Kidney (tissue), 14 donors: ENCODE measurements around the gene SERPINI2. TPM values are rescaled to one million over a fixed set of nuclear protein-coding genes. Genes with fewer than 3 reads are reported as not detected.
A peak's percentile ranks its signal among the peaks of the same experiment; 100 is the strongest.

Experiments used
- DNase-seq, 5 donors: peaks; one replicate each; pipeline ENCODE4 v3.0.0-alpha.2; 2013 to 2020
- FAIRE-seq: peaks from 2 replicates; lab custom pipeline; 2012; peaks lifted over from hg19 to GRCh38; lab: Jason Lieb, UNC
- H3K27ac ChIP-seq, 2 donors: one replicate each; pipeline ENCODE4 v1.7.0; 2013; ENCODE audit warnings: low read depth in 2 of 2, low read length in 2 of 2, inconsistent platforms in 1 of 2
- H3K27me3 ChIP-seq: one replicate; pipeline ENCODE4 v1.7.1; 2013; ENCODE audit warnings: low read length, inconsistent platforms; ENCODE audit not compliant: control insufficient read depth, insufficient read depth
- H3K36me3 ChIP-seq, 3 donors: one replicate each; pipeline versions ENCODE4 v1.7.0 to v1.7.1; 2013; ENCODE audit warnings: low read length in 3 of 3, control low read depth in 1 of 3, inconsistent platforms in 1 of 3; ENCODE audit not compliant: insufficient read depth in 3 of 3, control insufficient read depth in 2 of 3
- H3K4me1 ChIP-seq, 3 donors: one replicate each; pipeline versions ENCODE4 v1.7.0 to v1.7.1; 2013; ENCODE audit warnings: low read length in 3 of 3, inconsistent platforms in 1 of 3, low read depth in 1 of 3; ENCODE audit not compliant: control insufficient read depth in 2 of 3, insufficient read depth in 2 of 3
- H3K4me3 ChIP-seq, 3 donors: one replicate each; pipeline versions ENCODE4 v1.7.0 to v1.8.1; 2013; ENCODE audit warnings: low read length in 3 of 3, control low read depth in 1 of 3, inconsistent platforms in 1 of 3
- H3K9ac ChIP-seq, 3 donors: one replicate each; pipeline versions ENCODE4 v1.7.0 to v1.7.1; 2013; ENCODE audit warnings: low read length in 3 of 3, control low read depth in 1 of 3, inconsistent platforms in 1 of 3
- H3K9me3 ChIP-seq, 3 donors: one replicate each; pipeline versions ENCODE4 v1.7.0 to v1.7.1; 2013; ENCODE audit warnings: low read length in 3 of 3, control low read depth in 1 of 3, inconsistent platforms in 1 of 3; ENCODE audit not compliant: control insufficient read depth in 2 of 3, insufficient read depth in 1 of 3
- intact Hi-C: fragments of 100-400 bp; cut with DNase I; formaldehyde crosslinking; loops from one replicate; pipeline ENCODE4 v1.11.1; 2022
- polyA plus RNA-seq: library from polyadenylated mRNA; stranded (reverse); fragments of 350-450 nt; fragmentation: Illumina TruSeq; extraction: RNeasy Lipid Tissue Mini Kit (QIAGEN cat#74804); gene quantifications from one replicate; pipeline ENCODE4 v1.2.3, GENCODE V29; 2014; ENCODE audit warnings: low read depth, low replicate concordance; ENCODE audit not compliant: insufficient read depth
- total RNA-seq: library from RNA; stranded (reverse); fragmentation: NEBNext Ultra II Directional; extraction: Animal tissue kit (Norgen Biotek cat#: 25700); gene quantifications from one replicate; pipeline ENCODE4 v1.2.1, GENCODE V29; 2021
- TF ChIP-seq, protein P1 (sequence below): IDR thresholded peaks from 3 replicates; pipeline ENCODE4 v1.5.1; 2012; ENCODE audit warnings: mild to moderate bottlenecking, moderate library complexity, borderline replicate concordance; ENCODE audit not compliant: insufficient read depth; ENCODE audit errors: extremely low read depth
- donor health status: control.
- donor health status: control.
- donor health status: control.
- donor health status: control.
- donor health status: control.
- donor health status: DM: yes; HTN: yes; CAD: no.
- donor health status: Normal renal cell carcinoma (clear cell type).

Gene SERPINI2
- total and polyA plus RNA-seq, 2 donors from 2014 or later = not detected

DNA sequence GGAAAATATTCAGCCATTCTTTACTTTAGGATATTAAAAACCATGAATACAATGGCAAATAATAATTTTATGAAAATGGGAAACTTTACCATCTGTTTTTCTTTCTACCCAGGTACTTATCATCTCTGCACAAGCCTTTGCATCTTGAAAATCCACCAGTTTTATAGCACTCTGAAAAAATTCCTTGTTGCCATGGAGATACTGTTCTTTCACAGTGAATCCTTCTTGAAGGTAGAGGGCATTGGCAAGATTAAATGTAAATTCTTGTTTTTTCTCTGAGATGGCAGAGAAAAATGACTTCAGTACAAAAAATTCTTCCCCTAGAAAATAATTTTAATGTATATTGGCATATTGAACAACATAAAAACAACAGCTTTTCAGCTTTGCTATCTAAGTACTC lies 6.9 kb downstream of the SERPINI2 start:
- no peaks in the 10 kb centered on the region for H3K9me3 ChIP-seq
- TF ChIP-seq, protein P1, sequence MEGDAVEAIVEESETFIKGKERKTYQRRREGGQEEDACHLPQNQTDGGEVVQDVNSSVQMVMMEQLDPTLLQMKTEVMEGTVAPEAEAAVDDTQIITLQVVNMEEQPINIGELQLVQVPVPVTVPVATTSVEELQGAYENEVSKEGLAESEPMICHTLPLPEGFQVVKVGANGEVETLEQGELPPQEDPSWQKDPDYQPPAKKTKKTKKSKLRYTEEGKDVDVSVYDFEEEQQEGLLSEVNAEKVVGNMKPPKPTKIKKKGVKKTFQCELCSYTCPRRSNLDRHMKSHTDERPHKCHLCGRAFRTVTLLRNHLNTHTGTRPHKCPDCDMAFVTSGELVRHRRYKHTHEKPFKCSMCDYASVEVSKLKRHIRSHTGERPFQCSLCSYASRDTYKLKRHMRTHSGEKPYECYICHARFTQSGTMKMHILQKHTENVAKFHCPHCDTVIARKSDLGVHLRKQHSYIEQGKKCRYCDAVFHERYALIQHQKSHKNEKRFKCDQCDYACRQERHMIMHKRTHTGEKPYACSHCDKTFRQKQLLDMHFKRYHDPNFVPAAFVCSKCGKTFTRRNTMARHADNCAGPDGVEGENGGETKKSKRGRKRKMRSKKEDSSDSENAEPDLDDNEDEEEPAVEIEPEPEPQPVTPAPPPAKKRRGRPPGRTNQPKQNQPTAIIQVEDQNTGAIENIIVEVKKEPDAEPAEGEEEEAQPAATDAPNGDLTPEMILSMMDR = no peak
- peak in 1 of 5 donors; percentile 5 for DNase-seq
- H3K4me3 ChIP-seq = no peak overlapping the region
- H3K27me3 ChIP-seq = no peaks in the 10 kb centered on the region
- H3K9ac ChIP-seq = no peak overlapping the region
- no peaks in the 10 kb centered on the region for H3K4me1 ChIP-seq
- H3K36me3 ChIP-seq = no peaks in the 10 kb centered on the region
- H3K27ac ChIP-seq = no peak overlapping the region
- no peak for FAIRE-seq
- intact Hi-C loops = no loop called here

DNA sequence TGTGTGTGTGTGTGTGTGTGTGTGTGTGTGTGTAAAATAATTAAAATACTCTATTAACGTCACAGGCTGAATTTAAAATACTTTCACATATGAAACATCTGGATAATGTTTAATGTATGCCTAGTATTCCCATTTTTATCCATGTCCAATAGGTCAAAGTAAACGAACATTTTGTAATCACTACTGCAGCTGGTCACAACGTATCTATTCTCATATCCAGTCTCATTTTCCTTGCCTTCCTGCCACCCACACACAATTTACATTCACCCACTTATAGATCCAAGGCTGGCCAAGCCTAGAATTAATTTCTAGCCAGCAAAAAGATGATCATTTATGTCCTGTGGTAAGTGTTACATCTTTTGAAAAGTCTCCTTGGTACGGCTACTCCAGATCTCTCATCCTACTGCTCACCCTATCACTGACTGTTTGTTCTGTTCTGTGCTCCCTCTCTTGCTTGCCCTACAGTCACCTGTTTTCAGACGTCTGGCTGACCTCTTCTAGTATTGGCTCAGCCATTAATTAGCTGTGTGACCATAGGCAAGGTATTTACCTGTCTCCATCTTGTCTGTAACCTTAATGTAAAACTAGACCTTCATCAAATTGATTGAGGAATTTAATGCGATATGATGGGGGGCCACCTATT lies 17.6 kb downstream of the SERPINI2 start:
- Histone ChIP-seq H3K36me3 (no peaks in the 10 kb centered on the region), H3K27ac (no peak overlapping the region), H3K4me1 (no peaks in the 10 kb centered on the region), H3K9ac (no peak overlapping the region), H3K27me3 (no peaks in the 10 kb centered on the region), H3K9me3 (no peaks in the 10 kb centered on the region), H3K4me3 (no peak overlapping the region)
- no peak for DNase-seq
- intact Hi-C loops = no loop called here
- TF ChIP-seq, protein P1 = no peak
- FAIRE-seq = no peak

DNA sequence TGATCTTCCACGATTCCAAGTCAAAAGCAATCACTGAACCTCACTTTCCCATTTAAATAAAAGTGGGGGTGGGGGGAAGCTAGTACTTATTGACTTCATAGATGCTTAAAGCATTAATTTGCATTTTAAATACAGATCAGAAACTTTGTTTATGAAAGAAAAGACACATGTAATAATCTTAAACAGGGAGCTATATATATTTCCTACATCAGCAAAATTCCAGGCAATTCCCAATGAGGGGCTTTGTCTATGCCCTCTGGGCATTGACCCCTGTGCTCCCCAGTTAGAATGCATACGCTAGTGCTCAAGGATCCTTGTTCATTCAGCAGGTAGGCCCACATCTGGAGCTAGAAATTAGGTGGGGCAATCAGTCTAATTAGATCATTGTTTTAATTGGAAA lies 20.0 kb downstream of the SERPINI2 start:
- no peak overlapping the region for H3K4me3 ChIP-seq
- no peaks in the 10 kb centered on the region for H3K4me1 ChIP-seq
- H3K9me3 ChIP-seq = no peaks in the 10 kb centered on the region
- H3K27me3 ChIP-seq = no peaks in the 10 kb centered on the region
- no peak overlapping the region for H3K9ac ChIP-seq
- no peak overlapping the region for H3K27ac ChIP-seq
- H3K36me3 ChIP-seq = no peaks in the 10 kb centered on the region
- FAIRE-seq (no peak), DNase-seq (no peak)
- TF ChIP-seq, protein P1 = no peak
- intact Hi-C loops = no loop called here

DNA sequence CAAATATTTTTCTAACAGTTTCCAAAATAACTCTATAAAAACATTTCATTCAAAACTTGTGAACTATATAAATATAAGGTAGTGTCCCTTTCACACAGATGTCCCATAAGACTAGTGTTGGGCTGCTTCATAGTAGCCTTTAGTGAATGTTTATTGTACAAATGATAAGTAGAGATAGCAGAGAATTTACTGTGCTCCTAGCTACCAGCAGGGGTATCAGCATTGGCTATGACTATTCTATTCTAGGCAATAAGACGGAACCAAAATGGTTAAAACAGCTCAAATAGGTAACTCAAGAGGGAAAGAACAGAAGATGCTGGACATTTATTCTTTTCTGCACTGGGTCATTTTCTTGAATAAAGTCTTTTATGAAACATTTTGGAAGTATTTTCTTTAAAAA lies 22.6 kb downstream of the SERPINI2 start:
- DNase-seq (no peak), FAIRE-seq (no peak)
- no peaks in the 10 kb centered on the region for H3K27me3 ChIP-seq
- no peak overlapping the region for H3K27ac ChIP-seq
- intact Hi-C loops = no loop called here
- no peaks in the 10 kb centered on the region for H3K36me3 ChIP-seq
- TF ChIP-seq, protein P1 = no peak
- no peak overlapping the region for H3K9ac ChIP-seq
- H3K4me3 ChIP-seq = no peak overlapping the region
- no peaks in the 10 kb centered on the region for H3K9me3 ChIP-seq
- H3K4me1 ChIP-seq = no peaks in the 10 kb centered on the region
